ENCODE results near the gene MYO16.

Gene MYO16

GRCh38 chr13:108690726-108691125, 61.3 kb downstream of the MYO16 start:
- Histone ChIP-seq H3K4me3 (ENCODE audit: low read length) (no peak overlapping the region), H3K27me3 (ENCODE audit: insufficient read depth, low read length) (no peaks in the 10 kb centered on the region), H3K9ac (ENCODE audit: low read depth, low read length) (no peak overlapping the region), H3K9me3 (ENCODE audit: insufficient read depth, low read depth, low read length) (no peaks in the 10 kb centered on the region), H3K27ac (ENCODE audit: low read depth, low read length) (no peak overlapping the region), H3K4me1 (ENCODE audit: insufficient read depth, low read length) (no peaks in the 10 kb centered on the region), H3K36me3 (ENCODE audit: insufficient read depth, low read length) (no peaks in the 10 kb centered on the region)
- WGBS, result no CpG with 5 or more reads among the region's 1 CpG

- H3K4me1 ChIP-seq (ENCODE audit: insufficient read depth, low read length), result no peaks in the 10 kb centered on the region
- WGBS, result 72% methylated on average over 8 of the region's 9 CpGs
- no peaks in the 10 kb centered on the region for H3K27me3 ChIP-seq (ENCODE audit: insufficient read depth, low read length)
- H3K9me3 ChIP-seq (ENCODE audit: insufficient read depth, low read depth, low read length), result 0 out of 2 replicates have a peak, but pooled peaks cover 6% of the 10 kb centered on the region
- H3K9ac ChIP-seq (ENCODE audit: low read depth, low read length), result no peak overlapping the region
- H3K27ac ChIP-seq (ENCODE audit: low read depth, low read length), result no peak overlapping the region
- no peak overlapping the region for H3K4me3 ChIP-seq (ENCODE audit: low read length)
- no peaks in the 10 kb centered on the region for H3K36me3 ChIP-seq (ENCODE audit: insufficient read depth, low read length)
These were observed 71.2 kb downstream of the MYO16 start for GRCh38 chr13:108700422-108701170.

GRCh38 chr13:108702171-108702570, 72.8 kb downstream of the MYO16 start:
- H3K9me3 ChIP-seq (ENCODE audit: insufficient read depth, low read depth, low read length), result 0 out of 2 replicates have a peak, but pooled peaks cover 6% of the 10 kb centered on the region
- no peak overlapping the region for H3K9ac ChIP-seq (ENCODE audit: low read depth, low read length)
- H3K4me3 ChIP-seq (ENCODE audit: low read length), result no peak overlapping the region
- H3K4me1 ChIP-seq (ENCODE audit: insufficient read depth, low read length), result no peaks in the 10 kb centered on the region
- H3K27me3 ChIP-seq (ENCODE audit: insufficient read depth, low read length), result no peaks in the 10 kb centered on the region
- no peak overlapping the region for H3K27ac ChIP-seq (ENCODE audit: low read depth, low read length)
- H3K36me3 ChIP-seq (ENCODE audit: insufficient read depth, low read length), result no peaks in the 10 kb centered on the region

- 96% methylated on average over 4 of the region's 4 CpGs for WGBS
- no peaks in the 10 kb centered on the region for H3K27me3 ChIP-seq (ENCODE audit: insufficient read depth, low read length)
- no peaks in the 10 kb centered on the region for H3K36me3 ChIP-seq (ENCODE audit: insufficient read depth, low read length)
- H3K27ac ChIP-seq (ENCODE audit: low read depth, low read length), result no peak overlapping the region
- H3K4me1 ChIP-seq (ENCODE audit: insufficient read depth, low read length), result no peaks in the 10 kb centered on the region
- no peak overlapping the region for H3K4me3 ChIP-seq (ENCODE audit: low read length)
- no peak overlapping the region for H3K9ac ChIP-seq (ENCODE audit: low read depth, low read length)
- 0 out of 2 replicates have a peak, but pooled peaks cover 6% of the 10 kb centered on the region for H3K9me3 ChIP-seq (ENCODE audit: insufficient read depth, low read depth, low read length)
These were observed 75.6 kb downstream of the MYO16 start for GRCh38 chr13:108705031-108705430.

GRCh38 chr13:108707584-108707983, 78.2 kb downstream of the MYO16 start:
- WGBS, result 83% methylated on average over 1 of the region's 1 CpG
- no peaks in the 10 kb centered on the region for H3K36me3 ChIP-seq (ENCODE audit: insufficient read depth, low read length)
- no peaks in the 10 kb centered on the region for H3K27me3 ChIP-seq (ENCODE audit: insufficient read depth, low read length)
- no peaks in the 10 kb centered on the region for H3K9me3 ChIP-seq (ENCODE audit: insufficient read depth, low read depth, low read length)
- no peak overlapping the region for H3K4me3 ChIP-seq (ENCODE audit: low read length)
- no peak overlapping the region for H3K27ac ChIP-seq (ENCODE audit: low read depth, low read length)
- no peaks in the 10 kb centered on the region for H3K4me1 ChIP-seq (ENCODE audit: insufficient read depth, low read length)
- no peak overlapping the region for H3K9ac ChIP-seq (ENCODE audit: low read depth, low read length)

- no peak overlapping the region for H3K4me3 ChIP-seq (ENCODE audit: low read length)
- H3K27ac ChIP-seq (ENCODE audit: low read depth, low read length), result no peak overlapping the region
- H3K36me3 ChIP-seq (ENCODE audit: insufficient read depth, low read length), result no peaks in the 10 kb centered on the region
- no peaks in the 10 kb centered on the region for H3K27me3 ChIP-seq (ENCODE audit: insufficient read depth, low read length)
- 96% methylated on average over 8 of the region's 8 CpGs for WGBS
- H3K9me3 ChIP-seq (ENCODE audit: insufficient read depth, low read depth, low read length), result no peaks in the 10 kb centered on the region
- no peaks in the 10 kb centered on the region for H3K4me1 ChIP-seq (ENCODE audit: insufficient read depth, low read length)
- H3K9ac ChIP-seq (ENCODE audit: low read depth, low read length), result no peak overlapping the region
These were observed 79.5 kb downstream of the MYO16 start for GRCh38 chr13:108708921-108709320.

- no peaks in the 10 kb centered on the region for H3K36me3 ChIP-seq (ENCODE audit: insufficient read depth, low read length)
- H3K27me3 ChIP-seq (ENCODE audit: insufficient read depth, low read length), result no peaks in the 10 kb centered on the region
- 92% methylated on average over 6 of the region's 6 CpGs for WGBS
- H3K9ac ChIP-seq (ENCODE audit: low read depth, low read length), result no peak overlapping the region
- H3K27ac ChIP-seq (ENCODE audit: low read depth, low read length), result no peak overlapping the region
- H3K4me1 ChIP-seq (ENCODE audit: insufficient read depth, low read length), result no peaks in the 10 kb centered on the region
- H3K4me3 ChIP-seq (ENCODE audit: low read length), result no peak overlapping the region
- no peaks in the 10 kb centered on the region for H3K9me3 ChIP-seq (ENCODE audit: insufficient read depth, low read depth, low read length)
These were observed 82.0 kb downstream of the MYO16 start for GRCh38 chr13:108711386-108711785.

- H3K27me3 ChIP-seq (ENCODE audit: insufficient read depth, low read length), result no peaks in the 10 kb centered on the region
- 84% methylated on average over 2 of the region's 2 CpGs for WGBS
- no peak overlapping the region for H3K9ac ChIP-seq (ENCODE audit: low read depth, low read length)
- no peak overlapping the region for H3K4me3 ChIP-seq (ENCODE audit: low read length)
- no peak overlapping the region for H3K27ac ChIP-seq (ENCODE audit: low read depth, low read length)
- H3K4me1 ChIP-seq (ENCODE audit: insufficient read depth, low read length), result no peaks in the 10 kb centered on the region
- H3K36me3 ChIP-seq (ENCODE audit: insufficient read depth, low read length), result no peaks in the 10 kb centered on the region
- no peaks in the 10 kb centered on the region for H3K9me3 ChIP-seq (ENCODE audit: insufficient read depth, low read depth, low read length)
These were observed 96.1 kb downstream of the MYO16 start for GRCh38 chr13:108725471-108725870.

GRCh38 chr13:108728370-108728769, 99.0 kb downstream of the MYO16 start:
- 47% methylated on average over 5 of the region's 5 CpGs for WGBS
- Histone ChIP-seq H3K9ac (ENCODE audit: low read depth, low read length) (no peak overlapping the region), H3K4me3 (ENCODE audit: low read length) (no peak overlapping the region), H3K27me3 (ENCODE audit: insufficient read depth, low read length) (no peaks in the 10 kb centered on the region), H3K9me3 (ENCODE audit: insufficient read depth, low read depth, low read length) (no peaks in the 10 kb centered on the region), H3K4me1 (ENCODE audit: insufficient read depth, low read length) (no peaks in the 10 kb centered on the region), H3K27ac (ENCODE audit: low read depth, low read length) (no peak overlapping the region), H3K36me3 (ENCODE audit: insufficient read depth, low read length) (no peaks in the 10 kb centered on the region)

- no peak overlapping the region for H3K27ac ChIP-seq (ENCODE audit: low read depth, low read length)
- no peak overlapping the region for H3K9ac ChIP-seq (ENCODE audit: low read depth, low read length)
- H3K36me3 ChIP-seq (ENCODE audit: insufficient read depth, low read length), result no peaks in the 10 kb centered on the region
- no peaks in the 10 kb centered on the region for H3K27me3 ChIP-seq (ENCODE audit: insufficient read depth, low read length)
- H3K4me1 ChIP-seq (ENCODE audit: insufficient read depth, low read length), result no peaks in the 10 kb centered on the region
- H3K9me3 ChIP-seq (ENCODE audit: insufficient read depth, low read depth, low read length), result no peaks in the 10 kb centered on the region
- 63% methylated on average over 3 of the region's 3 CpGs for WGBS
- no peak overlapping the region for H3K4me3 ChIP-seq (ENCODE audit: low read length)
These were observed 103.7 kb downstream of the MYO16 start for GRCh38 chr13:108733022-108733560.

GRCh38 chr13:108734676-108735075, 105.3 kb downstream of the MYO16 start:
- Histone ChIP-seq H3K27me3 (ENCODE audit: insufficient read depth, low read length) (no peaks in the 10 kb centered on the region), H3K9me3 (ENCODE audit: insufficient read depth, low read depth, low read length) (no peaks in the 10 kb centered on the region), H3K4me3 (ENCODE audit: low read length) (no peak overlapping the region), H3K36me3 (ENCODE audit: insufficient read depth, low read length) (no peaks in the 10 kb centered on the region), H3K4me1 (ENCODE audit: insufficient read depth, low read length) (no peaks in the 10 kb centered on the region), H3K9ac (ENCODE audit: low read depth, low read length) (no peak overlapping the region), H3K27ac (ENCODE audit: low read depth, low read length) (no peak overlapping the region)
- 78% methylated on average over 4 of the region's 4 CpGs for WGBS

Measured in HUES64 (cell line).